ENCODE data around the gene CYTIP. TPM values are rescaled to one million over a fixed set of nuclear protein-coding genes. Genes with fewer than 3 reads are reported as not detected.

CYTIP gene
- total RNA-seq, 1 donor from 2014 or later = 40.5 TPM

GRCh38 chr2:157476953-157477709 is 33.2 kb upstream of the CYTIP start:
- ATAC-seq = no peak
- H3K9me3 ChIP-seq = no peaks in the 10 kb centered on the region
- TF ChIP-seq CTCF (IDR thresholded peaks at IDR 0.05) = no peak
- H3K36me3 ChIP-seq = no peaks in the 10 kb centered on the region
- H3K27ac ChIP-seq = no peak overlapping the region
- intact Hi-C loops (cut with DNase I) = no loop called here
- no peaks in the 10 kb centered on the region for H3K27me3 ChIP-seq (ENCODE audit: low read depth)
- peaks cover 6% of the 10 kb centered on the region for H3K4me1 ChIP-seq
- no peak for DNase-seq
- H3K4me3 ChIP-seq = no peak overlapping the region

DNA sequence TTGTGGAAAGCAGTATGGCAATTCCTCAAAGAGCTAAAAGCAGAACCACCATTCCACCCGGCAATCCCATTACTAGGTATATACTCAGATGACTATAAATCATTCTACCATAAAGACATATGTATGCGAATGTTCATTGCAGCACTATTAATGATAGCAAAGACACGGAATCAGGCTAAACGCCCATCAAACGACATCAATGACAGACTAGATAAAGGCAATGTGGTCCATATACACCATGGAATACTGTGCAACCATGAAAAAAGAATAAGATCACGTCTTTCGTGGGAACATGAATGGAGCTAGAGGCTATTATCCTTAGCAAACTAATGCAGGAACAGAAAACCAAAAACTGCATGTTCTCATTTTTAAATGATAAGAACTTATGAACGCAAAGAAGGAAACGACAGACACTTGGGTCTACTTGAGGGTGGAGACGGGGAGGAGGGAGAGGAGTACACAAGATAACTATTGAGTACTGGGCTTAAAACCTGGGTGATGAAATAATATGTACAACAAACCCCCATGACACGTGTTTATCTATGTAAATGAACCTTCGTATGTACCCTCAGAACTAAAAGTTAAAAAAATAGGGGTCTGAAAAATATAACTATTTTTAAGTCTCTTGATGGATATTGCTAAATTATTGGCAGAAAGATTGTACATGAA is 32.0 kb upstream of the CYTIP start:
- Histone ChIP-seq H3K27ac (no peak overlapping the region), H3K4me3 (no peak overlapping the region), H3K27me3 (ENCODE audit: low read depth) (no peaks in the 10 kb centered on the region), H3K9me3 (no peaks in the 10 kb centered on the region), H3K4me1 (peaks cover 6% of the 10 kb centered on the region), H3K36me3 (no peaks in the 10 kb centered on the region)
- no peak for TF ChIP-seq CTCF (IDR thresholded peaks at IDR 0.05)
- ATAC-seq = no peak
- no peak for DNase-seq
- intact Hi-C loops (cut with DNase I) = no loop called here

- no peak overlapping the region for H3K27ac ChIP-seq
Measured at GRCh38 chr2:157473581-157473980, 29.7 kb upstream of the CYTIP start.

GRCh38 chr2:157471078-157471477 is 27.2 kb upstream of the CYTIP start:
- intact Hi-C loops (cut with DNase I) = no loop called here
- no peak overlapping the region for H3K4me3 ChIP-seq
- no peaks in the 10 kb centered on the region for H3K36me3 ChIP-seq
- H3K27ac ChIP-seq = no peak overlapping the region
- H3K9me3 ChIP-seq = no peaks in the 10 kb centered on the region
- H3K27me3 ChIP-seq (ENCODE audit: low read depth) = no peaks in the 10 kb centered on the region
- ATAC-seq = no peak
- no peaks in the 10 kb centered on the region for H3K4me1 ChIP-seq
- no peak for TF ChIP-seq CTCF (IDR thresholded peaks at IDR 0.05)
- DNase-seq = no peak

More at GRCh38 chr2:157473581-157473980, 29.7 kb upstream of the CYTIP start:
- Histone ChIP-seq H3K36me3 (no peaks in the 10 kb centered on the region), H3K4me1 (no peaks in the 10 kb centered on the region), H3K4me3 (no peak overlapping the region), H3K9me3 (no peaks in the 10 kb centered on the region), H3K27me3 (ENCODE audit: low read depth) (no peaks in the 10 kb centered on the region)
- intact Hi-C loops (cut with DNase I) = no loop called here
- ATAC-seq = no peak
- no peak for DNase-seq
- TF ChIP-seq CTCF (IDR thresholded peaks at IDR 0.05) = no peak

- H3K9me3 ChIP-seq = no peaks in the 10 kb centered on the region
- peak overlapping the region; percentile 83 for H3K27ac ChIP-seq
- intact Hi-C loops (cut with DNase I) = no loop called here
- TF ChIP-seq CTCF (IDR thresholded peaks at IDR 0.05) = no peak
- no peaks in the 10 kb centered on the region for H3K4me1 ChIP-seq
- H3K4me3 ChIP-seq = no peak overlapping the region
- DNase-seq = no peak
- H3K27me3 ChIP-seq (ENCODE audit: low read depth) = no peaks in the 10 kb centered on the region
- no peak for ATAC-seq
- H3K36me3 ChIP-seq = no peaks in the 10 kb centered on the region
Measured at GRCh38 chr2:157470321-157470720, 26.4 kb upstream of the CYTIP start.

Measured in lower lobe of right lung (tissue), 2 donors.